K562 (cell line): ENCODE data around the gene COL13A1. TPM values are rescaled to one million over a fixed set of nuclear protein-coding genes. Genes with fewer than 3 reads are reported as not detected.
A peak's percentile ranks its signal among the peaks of the same experiment; 100 is the strongest.

ENCODE experiments used
- ATAC-seq: fragments of 200-7000 bp; cut with Tn5 transposase; 3 replicates; pipeline ENCODE4 v1.9.1; 2020; ENCODE audit warnings: moderate library complexity
- BruUV-seq: library from RNA; stranded (reverse); fragments of 400-500 nt; replicated peaks from 2 replicates; lab custom pipeline; 2021; lab: Mats Ljungman, UMichigan
- CTCF ChIA-PET: fragments of 300-600 bp; formaldehyde crosslinking; extraction: SDS; loops from one replicate; lab custom pipeline; 2021; ENCODE audit warnings: low intra/inter-chr PET ratio; lab: Yijun Ruan, JAX
- POLR2A ChIA-PET: fragments of 300-600, 350-650 bp; sonication (Branson Sonifier 250); formaldehyde crosslinking; extraction: SDS; loops from one replicate; lab custom pipeline; 2021; ENCODE audit warnings: antibody characterized with exemption, inconsistent platforms; lab: Yijun Ruan, JAX
- DNase-seq, 4 experiments: peaks; one replicate each; pipeline versions ENCODE4 v3.0.0 to v3.0.0-alpha.2; 2011 to 2018; ENCODE audit warnings: low spot score in 3 of 4, mixed read lengths in 3 of 4; ENCODE audit errors: extremely low read depth in 1 of 4
- FAIRE-seq: peaks from 2 replicates; lab custom pipeline; 2011; peaks lifted over from hg19 to GRCh38; lab: Jason Lieb, UNC
- H2AFZ ChIP-seq: 2 replicates; pipeline ENCODE4 v1.6.0; 2011; ENCODE audit warnings: low read depth, low read length, control low read depth, inconsistent platforms
- H3K27ac ChIP-seq: fragments of 200-600 bp; 3 replicates; pipeline ENCODE4 v1.8.0; 2011; ENCODE audit warnings: low read depth, mild to moderate bottlenecking, control low read depth, inconsistent platforms, low read length, moderate library complexity, mixed read lengths; ENCODE audit errors: extremely low read depth
- H3K27me3 ChIP-seq, 2 experiments: fragments of 300-600 bp in 1 of 2; 2 replicates in 1 of 2; 3 replicates in 1 of 2; pipeline versions ENCODE4 v1.6.0 to v1.8.0; 2011; ENCODE audit warnings: inconsistent platforms in 2 of 2, low read length in 2 of 2, mild to moderate bottlenecking in 1 of 2, mixed read lengths in 1 of 2, moderate library complexity in 1 of 2; ENCODE audit not compliant: control insufficient read depth in 2 of 2, insufficient read depth in 2 of 2
- H3K36me3 ChIP-seq: fragments of 300-600 bp; 3 replicates; pipeline ENCODE4 v1.8.0; 2011; ENCODE audit warnings: mild to moderate bottlenecking, low read length, inconsistent platforms; ENCODE audit not compliant: control insufficient read depth, insufficient read depth
- H3K4me1 ChIP-seq, 2 experiments: fragments of 200-600 bp in 1 of 2; replicated peaks in 1 of 2; 2 replicates in 1 of 2; 3 replicates in 1 of 2; pipeline versions ENCODE4 v1.5.1 to v1.8.0; 2011; ENCODE audit warnings: inconsistent platforms in 2 of 2, low read length in 2 of 2, mild to moderate bottlenecking in 1 of 2, mixed read lengths in 1 of 2, moderate library complexity in 1 of 2; ENCODE audit not compliant: control insufficient read depth in 2 of 2, insufficient read depth in 2 of 2
- H3K4me2 ChIP-seq: 2 replicates; pipeline ENCODE4 v1.6.1; 2011; ENCODE audit warnings: low read length, control low read depth, inconsistent platforms, mixed read lengths; ENCODE audit not compliant: insufficient read depth
- H3K4me3 ChIP-seq: fragments of 200-600 bp; sonication (generic), shearing (Covaris generic); 2 replicates; pipeline ENCODE4 v1.5.1; 2016; ENCODE audit warnings: control low read depth, inconsistent platforms
- H3K79me2 ChIP-seq: fragments of 200-600 bp; 3 replicates; pipeline ENCODE4 v1.8.0; 2011; ENCODE audit warnings: low read length, inconsistent platforms; ENCODE audit not compliant: control insufficient read depth, insufficient read depth
- H3K9ac ChIP-seq, 2 experiments: 2 replicates each; pipeline versions ENCODE4 v1.6.0 to v1.6.1; 2011; ENCODE audit warnings: low read depth in 2 of 2, low read length in 2 of 2, control low read depth in 1 of 2, inconsistent platforms in 1 of 2, mild to moderate bottlenecking in 1 of 2, mixed read lengths in 1 of 2; ENCODE audit not compliant: insufficient read depth in 1 of 2
- H3K9me1 ChIP-seq: one replicate; pipeline ENCODE4 v1.6.0; 2011; ENCODE audit warnings: inconsistent platforms, mild to moderate bottlenecking, low read length, moderate library complexity; ENCODE audit not compliant: control insufficient read depth, insufficient read depth
- H3K9me3 ChIP-seq: replicated peaks from 2 replicates; pipeline ENCODE4 v1.5.1; 2011; ENCODE audit warnings: low read depth, low read length, inconsistent platforms; ENCODE audit not compliant: control insufficient read depth, insufficient read depth
- H4K20me1 ChIP-seq: replicated peaks from 2 replicates; pipeline ENCODE4 v1.6.1; 2011; ENCODE audit warnings: low read length, inconsistent platforms, mixed read lengths; ENCODE audit not compliant: control insufficient read depth, insufficient read depth
- ARID2 ChIP-seq: fragments of 450-650 bp; IDR thresholded peaks from 2 replicates; pipeline ENCODE4 v1.6.1; 2017; ENCODE audit warnings: antibody characterized with exemption, mild to moderate bottlenecking
- CTBP1 ChIP-seq: fragments of 450-650 bp; IDR thresholded peaks from 2 replicates; pipeline ENCODE4 v1.6.1; 2016; ENCODE audit warnings: borderline replicate concordance
- CXXC5 ChIP-seq: fragments of 250-450 bp; sonication (Bioruptor Pico); IDR thresholded peaks from 2 replicates; pipeline ENCODE4 v1.8.0; 2022; ENCODE audit warnings: inconsistent platforms, mild to moderate bottlenecking, moderate library complexity
- HMGN3 ChIP-seq: IDR thresholded peaks from 2 replicates; pipeline ENCODE4 v1.6.1; 2011; ENCODE audit warnings: borderline replicate concordance, low read depth, mild to moderate bottlenecking, mixed read lengths, low read length; ENCODE audit not compliant: insufficient read length; ENCODE audit errors: extremely low read depth
- NFIC ChIP-seq: fragments of 450-650 bp; IDR thresholded peaks from 2 replicates; pipeline ENCODE4 v1.6.1; 2017; ENCODE audit warnings: mild to moderate bottlenecking, inconsistent platforms
- PREB ChIP-seq: sonication (generic); formaldehyde crosslinking; IDR thresholded peaks from 2 replicates; pipeline ENCODE4 v1.8.1; 2023; ENCODE audit warnings: mild to moderate bottlenecking, missing genetic modification reagents
- RB1 ChIP-seq: fragments of 450-650 bp; IDR thresholded peaks from 2 replicates; pipeline ENCODE4 v1.6.1; 2017; ENCODE audit warnings: low read depth, mild to moderate bottlenecking
- XRCC3 ChIP-seq: fragments of 450-650 bp; IDR thresholded peaks from 2 replicates; pipeline ENCODE4 v1.6.1; 2017; ENCODE audit warnings: mild to moderate bottlenecking, moderate library complexity
- ZFP1 ChIP-seq: fragments of 450-650 bp; formaldehyde crosslinking; IDR thresholded peaks from 2 replicates; pipeline ENCODE4 v1.4.0; 2020; ENCODE audit warnings: mild to moderate bottlenecking, mixed read lengths
- ZNF174 ChIP-seq: fragments of 250-450 bp; sonication (Bioruptor Pico); IDR thresholded peaks from 2 replicates; pipeline ENCODE4 v1.4.0; 2020; ENCODE audit warnings: mild to moderate bottlenecking
- WGBS: fragments of 100-300 bp; shearing (Covaris generic); methylation state at CpG from one replicate; pipeline ENCODE4 v1.1.6; 2016; ENCODE audit warnings: low coverage, mixed read lengths; ENCODE audit not compliant: insufficient coverage; ENCODE audit errors: missing lambda C conversion rate; 5-methylcytosine and 5-hydroxymethylcytosine counted together
- in situ Hi-C: fragments of 300-500 bp; cut with MboI; formaldehyde crosslinking; loops from 4 replicates; pipeline ENCODE4 v1.15.0; 2018; ENCODE audit warnings: inconsistent platforms, mixed read lengths
- intact Hi-C: fragments of 100-400 bp; cut with micrococcal nuclease; formaldehyde crosslinking; loops from 2 replicates; pipeline ENCODE4 v1.14.2; 2022
- polyA plus RNA-seq, 8 experiments: library from polyadenylated mRNA; depleted of rRNA in 4 of 8; stranded (reverse) in 5 of 8; unstranded in 3 of 8; fragments of >200 nt; fragmentation: Nextera tagmentation in 2 of 8; fragmentation: Illumina TruSeq in 1 of 8; extraction: Ambion mirVana in 2 of 8; extraction: Trizol in 1 of 8; gene quantifications; 2 replicates each; pipeline versions ENCODE4 v1.2.1 to v1.2.3, GENCODE V29; 2011 to 2014; ENCODE audit warnings: inconsistent platforms in 1 of 8, missing spikeins in 1 of 8
- total RNA-seq, 7 experiments: library from RNA; depleted of rRNA in 6 of 7; stranded (reverse); fragments of >200 nt in 6 of 7; fragmentation: Illumina TruSeq in 2 of 7; extraction: Trizol in 2 of 7; gene quantifications; 2 replicates each; pipeline versions ENCODE4 v1.2.1 to v1.2.3, GENCODE V29; 2011 to 2021; ENCODE audit warnings: low replicate concordance in 1 of 7
- TF ChIP-seq, protein P1 (sequence below): fragments of 250-450 bp; sonication (Bioruptor Pico); IDR thresholded peaks from 2 replicates; pipeline ENCODE4 v1.5.0; 2021

Gene COL13A1
- total and polyA plus RNA-seq, 9 of the 15 experiments (the other 6 are each of a cell fraction or from before 2014, with no cell fraction given) = not detected

- H3K36me3 ChIP-seq = no peaks in the 10 kb centered on the region
- no peak for DNase-seq
- no peak overlapping the region for H3K4me2 ChIP-seq
- H3K79me2 ChIP-seq = no peaks in the 10 kb centered on the region
- H3K4me1 ChIP-seq = no peaks in the 10 kb centered on the region
- H4K20me1 ChIP-seq = peaks cover 41% of the 10 kb centered on the region
- no peak for FAIRE-seq
- in situ Hi-C loops (no loop called here), intact Hi-C loops (no loop called here)
- H3K4me3 ChIP-seq = no peak overlapping the region
- 2% methylated on average over 22 of the region's 27 CpGs for WGBS
- peaks cover 43 to 82% of the 10 kb centered on the region in 2 experiments for H3K27me3 ChIP-seq
- no peak for ATAC-seq
- ChIA-PET POLR2A (no interaction called here), CTCF (no interaction called here)
- H3K9ac ChIP-seq = no peak overlapping the region
- TF ChIP-seq HMGN3 (no peak), NFIC (peak; percentile 88)
- no peaks in the 10 kb centered on the region for H3K9me1 ChIP-seq
- no peak overlapping the region for H3K27ac ChIP-seq
- no peak overlapping the region for H2AFZ ChIP-seq
- no TSS peak for BruUV-seq
- no peaks in the 10 kb centered on the region for H3K9me3 ChIP-seq
Observed at GRCh38 chr10:69880301-69881081, 78.8 kb downstream of the COL13A1 start.

GRCh38 chr10:69881202-69881601, 79.5 kb downstream of the COL13A1 start:
- TF ChIP-seq ARID2 (no peak), PREB (CRISPR knock-in tag) (no peak), CTBP1 (no peak), XRCC3 (no peak), ZFP1 (CRISPR knock-in tag) (no peak), RB1 (no peak), ZNF174 (no peak), CXXC5 (no peak)
- TF ChIP-seq, protein P1, sequence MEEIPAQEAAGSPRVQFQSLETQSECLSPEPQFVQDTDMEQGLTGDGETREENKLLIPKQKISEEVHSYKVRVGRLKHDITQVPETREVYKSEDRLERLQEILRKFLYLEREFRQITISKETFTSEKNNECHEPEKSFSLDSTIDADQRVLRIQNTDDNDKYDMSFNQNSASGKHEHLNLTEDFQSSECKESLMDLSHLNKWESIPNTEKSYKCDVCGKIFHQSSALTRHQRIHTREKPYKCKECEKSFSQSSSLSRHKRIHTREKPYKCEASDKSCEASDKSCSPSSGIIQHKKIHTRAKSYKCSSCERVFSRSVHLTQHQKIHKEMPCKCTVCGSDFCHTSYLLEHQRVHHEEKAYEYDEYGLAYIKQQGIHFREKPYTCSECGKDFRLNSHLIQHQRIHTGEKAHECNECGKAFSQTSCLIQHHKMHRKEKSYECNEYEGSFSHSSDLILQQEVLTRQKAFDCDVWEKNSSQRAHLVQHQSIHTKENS = no peak
- in situ Hi-C loops = no loop called here
- Histone ChIP-seq H3K4me3 (no peak overlapping the region), H2AFZ (no peak overlapping the region), H3K9me3 (no peaks in the 10 kb centered on the region), H3K27me3 (peaks cover 40 to 75% of the 10 kb centered on the region in 2 experiments), H3K36me3 (no peaks in the 10 kb centered on the region), H3K4me1 (no peaks in the 10 kb centered on the region), H3K9me1 (no peaks in the 10 kb centered on the region), H3K4me2 (no peak overlapping the region), H3K27ac (no peak overlapping the region), H3K9ac (no peak overlapping the region), H3K79me2 (no peaks in the 10 kb centered on the region), H4K20me1 (peaks cover 36% of the 10 kb centered on the region)
- no peak for FAIRE-seq
- intact Hi-C loops = no loop called here
- CTCF ChIA-PET = no interaction called here
- no peak for ATAC-seq
- WGBS = under 1% methylated on average over 12 of the region's 12 CpGs
- POLR2A ChIA-PET = no interaction called here
- BruUV-seq = no TSS peak
- no peak for DNase-seq
